HAP-1 (cell line): ENCODE results near the gene GATAD2A.

Experiments
- DNase-seq, 2 experiments: peaks; one replicate each; pipeline ENCODE4 v3.0.0-alpha.2; 2016 to 2020; ENCODE audit warnings: low spot score in 2 of 2
- H3K27me3 ChIP-seq: fragments of 250-450 bp; sonication (Bioruptor Pico); 2 replicates; pipeline ENCODE4 v1.5.1; 2020; ENCODE audit warnings: low read depth, mild to moderate bottlenecking, moderate library complexity
- H3K36me3 ChIP-seq: fragments of 250-450 bp; sonication (Bioruptor Pico); replicated peaks from 2 replicates; pipeline ENCODE4 v1.5.1; 2020; ENCODE audit warnings: mild to moderate bottlenecking
- H3K4me1 ChIP-seq: fragments of 250-450 bp; sonication (Bioruptor Pico); 2 replicates; pipeline ENCODE4 v1.5.1; 2020; ENCODE audit warnings: mild to moderate bottlenecking
- H3K4me3 ChIP-seq: fragments of 250-450 bp; sonication (Bioruptor Pico); 2 replicates; pipeline ENCODE4 v1.5.1; 2020; ENCODE audit warnings: mild to moderate bottlenecking, moderate library complexity
- H3K9me3 ChIP-seq: fragments of 250-450 bp; sonication (Bioruptor Pico); 2 replicates; pipeline ENCODE4 v1.5.1; 2020; ENCODE audit warnings: mild to moderate bottlenecking, moderate library complexity
- in situ Hi-C: fragments of 300-500 bp; cut with MboI; formaldehyde crosslinking; loops from 3 replicates; pipeline ENCODE4 v1.14.3; 2020; ENCODE audit warnings: low sequenced_read_pairs, inconsistent platforms, mixed read lengths

GATAD2A gene

GRCh38 chr19:19485161-19485997, 79.9 kb downstream of the GATAD2A start:
- Histone ChIP-seq H3K4me1 (peaks cover 14% of the 10 kb centered on the region), H3K9me3 (no peaks in the 10 kb centered on the region), H3K36me3 (peaks cover 25% of the 10 kb centered on the region), H3K4me3 (no peak overlapping the region), H3K27me3 (no peaks in the 10 kb centered on the region)
- no peak for DNase-seq
- in situ Hi-C loops = no loop called here

GRCh38 chr19:19485998-19486290, 80.5 kb downstream of the GATAD2A start:
- Histone ChIP-seq H3K27me3 (no peaks in the 10 kb centered on the region), H3K4me3 (no peak overlapping the region), H3K9me3 (no peaks in the 10 kb centered on the region), H3K36me3 (peaks cover 26% of the 10 kb centered on the region), H3K4me1 (peaks cover 14% of the 10 kb centered on the region)
- no peak for DNase-seq
- in situ Hi-C loops = no loop called here

- H3K4me1 ChIP-seq = peaks cover 14% of the 10 kb centered on the region
- H3K27me3 ChIP-seq = no peaks in the 10 kb centered on the region
- no peaks in the 10 kb centered on the region for H3K9me3 ChIP-seq
- H3K36me3 ChIP-seq = peaks cover 25% of the 10 kb centered on the region
- in situ Hi-C loops = no loop called here
- no peak for DNase-seq
- H3K4me3 ChIP-seq = no peak overlapping the region
These were observed 81.0 kb downstream of the GATAD2A start for GRCh38 chr19:19486343-19487076.

- in situ Hi-C loops = no loop called here
- Histone ChIP-seq H3K4me3 (no peak overlapping the region), H3K9me3 (no peaks in the 10 kb centered on the region), H3K36me3 (peaks cover 29% of the 10 kb centered on the region), H3K4me1 (peaks cover 14% of the 10 kb centered on the region), H3K27me3 (no peaks in the 10 kb centered on the region)
- no peak for DNase-seq
These were observed 81.8 kb downstream of the GATAD2A start for GRCh38 chr19:19487077-19487949.

GRCh38 chr19:19487950-19488874, 82.7 kb downstream of the GATAD2A start:
- Histone ChIP-seq H3K9me3 (no peaks in the 10 kb centered on the region), H3K4me1 (peaks cover 14% of the 10 kb centered on the region), H3K4me3 (no peak overlapping the region), H3K27me3 (no peaks in the 10 kb centered on the region), H3K36me3 (peaks cover 30% of the 10 kb centered on the region)
- in situ Hi-C loops = no loop called here
- DNase-seq = no peak

- in situ Hi-C loops = no loop called here
- H3K9me3 ChIP-seq = no peaks in the 10 kb centered on the region
- no peak overlapping the region for H3K4me3 ChIP-seq
- H3K36me3 ChIP-seq = peaks cover 36% of the 10 kb centered on the region
- peaks cover 14% of the 10 kb centered on the region for H3K4me1 ChIP-seq
- no peaks in the 10 kb centered on the region for H3K27me3 ChIP-seq
- peak; percentile 77 to 86 for DNase-seq
These were observed 83.6 kb downstream of the GATAD2A start for GRCh38 chr19:19488875-19489690.

- Histone ChIP-seq H3K9me3 (no peaks in the 10 kb centered on the region), H3K4me1 (peaks cover 14% of the 10 kb centered on the region), H3K36me3 (peaks cover 43% of the 10 kb centered on the region), H3K4me3 (no peak overlapping the region), H3K27me3 (no peaks in the 10 kb centered on the region)
- no peak for DNase-seq
- in situ Hi-C loops = loop anchor here (5.0 kb wide), 1 partner anchor 128 kb away; no protein-coding TSS in a partner anchor
These were observed 84.3 kb downstream of the GATAD2A start for GRCh38 chr19:19489804-19490204.

- Histone ChIP-seq H3K9me3 (no peaks in the 10 kb centered on the region), H3K4me3 (no peak overlapping the region), H3K36me3 (peaks cover 44% of the 10 kb centered on the region), H3K4me1 (peaks cover 14% of the 10 kb centered on the region), H3K27me3 (no peaks in the 10 kb centered on the region)
- DNase-seq = peak; percentile 80 to 85
- in situ Hi-C loops = loop anchor here (5.0 kb wide), 1 partner anchor 128 kb away; no protein-coding TSS in a partner anchor
These were observed 84.9 kb downstream of the GATAD2A start for GRCh38 chr19:19490214-19490968.

- no peak for DNase-seq
- in situ Hi-C loops = loop anchor here (5.0 kb wide), 1 partner anchor 129 kb away; no protein-coding TSS in a partner anchor
- H3K27me3 ChIP-seq = no peaks in the 10 kb centered on the region
- no peak overlapping the region for H3K4me3 ChIP-seq
- H3K9me3 ChIP-seq = no peaks in the 10 kb centered on the region
- peaks cover 14% of the 10 kb centered on the region for H3K4me1 ChIP-seq
- H3K36me3 ChIP-seq = peaks cover 51% of the 10 kb centered on the region
These were observed 86.0 kb downstream of the GATAD2A start for GRCh38 chr19:19491321-19492025.

- peaks cover 14% of the 10 kb centered on the region for H3K4me1 ChIP-seq
- DNase-seq = no peak
- peaks cover 52% of the 10 kb centered on the region for H3K36me3 ChIP-seq
- no peaks in the 10 kb centered on the region for H3K9me3 ChIP-seq
- H3K4me3 ChIP-seq = no peak overlapping the region
- H3K27me3 ChIP-seq = no peaks in the 10 kb centered on the region
- in situ Hi-C loops = loop anchor here (5.0 kb wide), 1 partner anchor 130 kb away; no protein-coding TSS in a partner anchor
These were observed 86.6 kb downstream of the GATAD2A start for GRCh38 chr19:19492026-19492610.
